PC-9 (cell line): ENCODE data around the gene HPCAL1.

ENCODE experiments used
- EZH2 ChIP-seq: fragments of 200-600 bp; sonication (generic); IDR thresholded peaks from 2 replicates; pipeline ENCODE4 v1.8.0; 2017; ENCODE audit warnings: antibody characterized with exemption, low read depth
- TF ChIP-seq, protein P1 (sequence below): fragments of 200-600 bp; sonication (generic); conservative IDR thresholded peaks from 2 replicates; pipeline ENCODE4 v1.6.1; 2017; ENCODE audit warnings: mixed run types, antibody characterized with exemption, mild to moderate bottlenecking, moderate library complexity

DNA sequence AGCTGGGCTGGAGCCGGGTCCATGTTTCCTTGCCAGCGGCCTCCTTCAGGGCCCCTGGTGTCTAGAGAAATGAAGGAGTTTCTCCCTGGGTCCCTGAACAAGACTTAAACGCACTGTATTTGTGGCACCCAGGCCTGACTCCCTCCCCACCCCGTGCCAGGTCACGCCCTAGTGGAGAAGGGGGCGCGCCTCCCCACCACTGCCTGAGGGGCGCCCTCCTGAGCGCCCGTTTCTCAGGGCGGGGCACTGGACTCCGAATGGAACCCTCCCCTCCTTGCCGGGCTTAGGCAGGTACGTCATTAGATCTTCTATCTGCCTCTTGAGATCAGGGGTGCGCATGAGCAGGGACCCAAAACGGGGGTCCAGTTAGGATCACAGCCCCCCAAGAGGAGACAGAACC is 129.1 kb downstream of the HPCAL1 start:
- TF ChIP-seq, protein P1, sequence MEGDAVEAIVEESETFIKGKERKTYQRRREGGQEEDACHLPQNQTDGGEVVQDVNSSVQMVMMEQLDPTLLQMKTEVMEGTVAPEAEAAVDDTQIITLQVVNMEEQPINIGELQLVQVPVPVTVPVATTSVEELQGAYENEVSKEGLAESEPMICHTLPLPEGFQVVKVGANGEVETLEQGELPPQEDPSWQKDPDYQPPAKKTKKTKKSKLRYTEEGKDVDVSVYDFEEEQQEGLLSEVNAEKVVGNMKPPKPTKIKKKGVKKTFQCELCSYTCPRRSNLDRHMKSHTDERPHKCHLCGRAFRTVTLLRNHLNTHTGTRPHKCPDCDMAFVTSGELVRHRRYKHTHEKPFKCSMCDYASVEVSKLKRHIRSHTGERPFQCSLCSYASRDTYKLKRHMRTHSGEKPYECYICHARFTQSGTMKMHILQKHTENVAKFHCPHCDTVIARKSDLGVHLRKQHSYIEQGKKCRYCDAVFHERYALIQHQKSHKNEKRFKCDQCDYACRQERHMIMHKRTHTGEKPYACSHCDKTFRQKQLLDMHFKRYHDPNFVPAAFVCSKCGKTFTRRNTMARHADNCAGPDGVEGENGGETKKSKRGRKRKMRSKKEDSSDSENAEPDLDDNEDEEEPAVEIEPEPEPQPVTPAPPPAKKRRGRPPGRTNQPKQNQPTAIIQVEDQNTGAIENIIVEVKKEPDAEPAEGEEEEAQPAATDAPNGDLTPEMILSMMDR = no peak
- TF ChIP-seq EZH2 = no peak
